GM18498 (cell line): ENCODE measurements around the gene CEP192.
"Not testable (repeated sequence)": the region's sequence is repeated elsewhere in the genome, so short reads cannot be mapped to it uniquely, and the experiment has no call there.

Experiments used
- ATAC-seq: cut with Tn5 transposase; IDR thresholded peaks from one replicate; pipeline ENCODE4 v1.9.1; 2021; ENCODE audit warnings: mild to moderate bottlenecking, moderate library complexity; ENCODE audit not compliant: unreplicated experiment

Gene CEP192

DNA sequence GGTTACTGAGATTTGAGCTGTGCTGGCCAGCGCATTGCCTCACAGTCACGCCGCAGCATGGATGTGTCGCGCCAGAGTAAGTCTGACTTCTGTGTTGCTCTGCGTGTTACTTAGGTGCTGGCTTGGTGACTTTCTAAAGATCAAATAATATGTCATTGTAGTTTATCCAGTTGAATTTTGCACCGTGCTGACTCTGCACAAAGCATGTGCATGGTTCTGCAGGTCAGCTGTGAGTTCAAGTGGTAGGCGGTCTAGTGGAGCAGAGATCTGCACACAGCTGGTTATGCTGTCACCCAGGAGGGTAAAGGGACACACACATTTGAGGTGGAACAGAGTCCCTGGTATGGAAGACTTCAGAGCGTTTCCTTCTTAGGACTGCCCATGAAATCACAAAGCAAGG is 105.1 kb downstream of the CEP192 start:
- ATAC-seq, result no peak

GRCh38 chr18:13096719-13097118 is 105.6 kb downstream of the CEP192 start:
- no peak for ATAC-seq

- ATAC-seq, result not testable (repeated sequence)
Observed at GRCh38 chr18:13098104-13098503, 106.9 kb downstream of the CEP192 start.

- ATAC-seq, result no peak
Observed at GRCh38 chr18:13099113-13099512, 108.0 kb downstream of the CEP192 start.

- ATAC-seq, result no peak
Observed at GRCh38 chr18:13100942-13101658, 109.9 kb downstream of the CEP192 start.

DNA sequence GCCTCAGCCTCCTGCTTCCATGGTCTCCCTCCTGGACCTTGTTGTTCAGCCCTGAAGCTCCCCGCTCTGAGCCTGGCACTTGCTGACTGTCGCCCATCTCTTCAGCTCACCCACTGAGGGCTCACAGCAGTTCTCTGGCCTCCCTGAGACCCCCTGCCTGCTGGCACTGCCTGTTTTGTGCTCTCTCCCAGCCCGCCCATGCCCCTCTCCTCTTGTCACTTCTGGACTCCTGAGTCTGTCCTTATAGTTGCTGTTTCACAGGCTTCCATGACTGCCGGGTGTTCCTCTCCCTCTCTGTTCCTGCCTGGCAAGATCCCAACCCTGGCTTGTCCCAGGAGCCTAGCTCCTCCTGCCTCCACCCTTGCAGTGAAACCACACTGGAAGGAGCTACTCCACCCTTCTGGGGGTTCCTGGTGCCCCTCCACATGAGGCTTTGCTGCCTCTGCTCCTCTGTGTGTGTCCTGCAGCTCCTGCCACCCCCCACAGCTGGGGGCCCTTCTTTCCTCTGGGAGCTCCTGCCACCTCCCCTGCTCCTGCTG is 110.6 kb downstream of the CEP192 start:
- no peak for ATAC-seq

DNA sequence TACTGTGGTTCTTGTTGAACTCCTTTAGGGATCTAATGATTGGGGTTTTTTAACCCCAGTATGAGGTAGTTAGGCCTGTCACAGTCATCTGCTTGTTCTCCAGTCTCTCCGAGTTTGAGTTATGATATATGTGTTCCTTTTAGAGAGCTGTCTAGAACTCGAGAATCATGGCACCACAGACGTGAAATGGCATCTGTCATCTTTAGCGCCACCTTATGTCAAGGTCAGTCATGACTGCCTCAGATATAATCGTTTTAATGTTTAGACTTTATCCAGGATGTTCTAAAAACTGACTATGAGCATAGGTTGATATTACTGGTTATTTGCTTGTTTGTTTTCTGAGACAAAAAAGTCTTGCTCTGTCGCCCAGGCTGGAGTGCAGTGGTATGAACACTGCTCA is 112.2 kb downstream of the CEP192 start:
- no peak for ATAC-seq

GRCh38 chr18:13105059-13105458 is 113.9 kb downstream of the CEP192 start:
- no peak for ATAC-seq

DNA sequence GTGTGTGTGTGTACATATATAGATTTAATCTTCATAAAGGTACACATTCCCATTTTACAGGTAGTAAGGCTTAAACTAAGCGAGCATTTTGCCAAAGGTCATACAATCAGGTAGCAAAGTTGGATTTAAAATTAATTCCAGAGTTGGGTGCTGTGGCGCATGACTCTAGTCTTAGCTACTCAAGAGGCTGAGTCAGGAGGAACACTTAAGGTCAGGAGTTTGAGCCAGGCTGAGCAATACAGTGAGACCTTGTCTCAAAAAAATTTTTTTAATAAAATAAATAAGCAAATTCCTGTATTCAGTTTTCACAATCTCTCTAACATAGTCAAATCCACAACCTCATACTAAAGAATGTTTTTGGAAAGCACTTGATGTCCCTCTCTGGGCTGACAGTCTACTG is 115.9 kb downstream of the CEP192 start:
- ATAC-seq, result no peak

- ATAC-seq, result no peak
Observed at GRCh38 chr18:13108330-13108729, 117.2 kb downstream of the CEP192 start.

- no peak for ATAC-seq
Observed at GRCh38 chr18:13110559-13110958, 119.4 kb downstream of the CEP192 start.

DNA sequence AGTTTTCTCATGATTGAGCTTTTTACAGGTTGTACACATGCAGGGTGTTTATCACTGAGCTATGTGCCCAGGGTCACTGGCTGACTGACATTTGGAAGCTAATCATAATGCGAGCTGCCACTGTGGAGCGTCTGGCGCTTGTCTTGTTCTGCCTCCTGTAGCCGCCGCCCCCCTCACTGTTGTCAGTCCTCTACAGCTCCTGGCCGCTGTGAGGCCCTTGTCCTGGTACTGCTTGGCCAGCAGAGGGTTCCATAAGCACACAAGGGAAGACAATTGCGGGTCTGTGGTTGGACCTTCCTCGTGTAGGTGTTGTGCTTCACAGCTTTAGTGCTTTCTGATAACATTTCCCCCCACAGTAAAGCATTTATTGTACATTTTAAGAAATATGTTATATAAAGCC is 121.8 kb downstream of the CEP192 start:
- ATAC-seq, result no peak

DNA sequence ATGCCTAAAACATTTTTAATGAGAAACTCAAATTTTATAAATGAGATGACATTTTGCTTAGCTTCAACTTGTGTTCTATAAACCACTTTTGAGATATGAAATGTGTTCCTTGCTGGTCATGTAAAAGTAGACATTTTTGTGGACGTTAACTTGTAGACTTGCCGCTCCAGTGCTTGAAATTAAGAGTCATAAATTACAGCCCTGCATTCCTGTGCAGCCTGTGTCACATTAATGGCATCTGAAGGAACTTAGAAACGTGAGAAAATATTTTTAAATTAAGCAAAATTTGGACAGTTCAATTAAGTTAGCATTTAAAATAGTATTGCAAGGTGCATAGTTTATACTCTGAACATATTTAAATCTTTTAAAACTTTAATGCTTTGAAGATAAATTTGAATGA is 129.1 kb downstream of the CEP192 start:
- ATAC-seq, result no peak

DNA sequence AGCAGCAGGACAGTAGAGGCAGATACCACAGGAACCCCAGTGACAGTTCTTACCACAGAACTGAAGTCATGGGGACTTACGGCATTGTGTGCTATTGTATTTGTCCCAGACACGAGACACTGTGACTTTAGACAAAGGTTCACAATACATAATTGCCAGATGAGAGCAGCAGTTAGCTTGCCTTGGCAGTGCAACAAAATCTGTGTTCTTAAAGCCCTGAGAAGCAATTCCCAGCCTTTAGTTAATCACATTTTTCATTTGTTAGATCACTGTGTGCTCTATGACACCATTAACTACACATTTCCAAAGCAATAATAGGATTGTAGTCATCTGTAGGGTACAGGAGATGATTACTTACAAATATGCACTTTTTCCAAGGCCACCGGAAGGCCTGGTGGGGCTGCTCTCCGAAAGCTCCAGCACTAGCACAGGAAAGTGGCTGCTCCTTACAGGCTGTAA is 129.8 kb downstream of the CEP192 start:
- no peak for ATAC-seq

DNA sequence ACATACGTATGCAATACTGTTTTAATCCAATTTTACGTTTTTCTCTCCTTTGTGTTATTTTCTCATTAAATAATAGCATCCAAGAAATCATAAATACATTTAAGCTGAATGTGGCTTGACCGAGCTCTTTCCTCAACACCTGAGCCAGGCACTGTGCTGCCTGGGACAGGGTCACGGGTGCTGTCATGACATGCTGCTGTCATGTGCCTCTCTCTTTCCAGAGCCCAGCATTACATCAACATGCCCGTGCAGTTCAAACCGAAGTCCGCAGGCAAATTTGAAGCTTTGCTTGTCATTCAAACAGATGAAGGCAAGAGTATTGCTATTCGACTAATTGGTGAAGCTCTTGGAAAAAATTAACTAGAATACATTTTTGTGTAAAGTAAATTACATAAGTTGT is 133.2 kb downstream of the CEP192 start:
- ATAC-seq, result no peak

DNA sequence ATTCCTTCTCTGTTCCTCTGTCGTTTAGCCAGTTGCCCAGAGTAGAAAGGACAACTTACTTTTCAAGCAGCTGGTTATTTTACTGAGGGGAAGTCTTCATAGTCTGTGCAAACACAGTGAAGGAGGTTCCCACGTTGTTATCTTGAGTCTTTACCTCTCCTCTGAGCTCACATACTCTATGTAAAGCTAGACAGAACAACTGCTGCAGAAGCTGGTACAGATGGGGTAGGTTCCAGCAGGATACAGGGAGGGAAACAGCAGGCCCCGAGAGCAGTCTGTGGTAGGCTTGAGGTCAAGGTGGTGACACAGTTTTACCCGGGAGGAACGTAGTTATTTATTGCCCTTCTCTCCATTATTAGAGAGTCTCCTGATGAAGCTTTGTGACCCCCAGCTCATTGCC is 134.0 kb downstream of the CEP192 start:
- ATAC-seq, result no peak

DNA sequence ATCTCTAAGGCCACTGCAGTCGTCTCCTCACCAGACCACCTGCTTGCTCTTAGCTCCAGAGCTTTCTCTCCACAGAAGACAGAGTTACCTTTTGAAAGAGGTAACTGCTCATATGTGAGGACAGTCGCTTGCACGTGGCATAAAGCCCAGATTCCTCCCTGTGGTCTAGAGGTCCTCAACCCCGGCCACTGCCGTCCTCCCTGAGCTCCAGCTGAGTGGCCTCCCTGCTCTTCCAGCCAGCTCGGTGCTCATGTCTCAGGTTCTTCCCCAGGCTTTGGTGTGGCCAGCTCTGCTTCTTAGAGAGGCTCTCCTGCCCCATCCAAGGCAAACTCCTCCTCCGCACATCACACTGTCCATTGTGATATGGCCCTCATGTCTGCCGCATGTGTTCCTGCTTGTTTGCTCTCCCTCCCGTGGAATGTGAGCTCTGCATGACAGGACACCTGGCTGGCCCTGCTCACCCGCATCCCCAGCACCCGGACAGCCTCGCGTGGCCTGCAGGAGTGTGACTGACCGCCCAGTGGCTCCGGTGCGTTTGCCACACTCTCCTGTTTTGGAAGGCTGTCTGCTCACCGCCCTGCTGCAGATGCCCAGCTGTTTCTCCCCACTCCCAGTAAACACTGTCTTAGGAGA is 135.9 kb downstream of the CEP192 start:
- ATAC-seq, result no peak

- no peak for ATAC-seq
Observed at GRCh38 chr18:13131283-13131682, 140.1 kb downstream of the CEP192 start.

DNA sequence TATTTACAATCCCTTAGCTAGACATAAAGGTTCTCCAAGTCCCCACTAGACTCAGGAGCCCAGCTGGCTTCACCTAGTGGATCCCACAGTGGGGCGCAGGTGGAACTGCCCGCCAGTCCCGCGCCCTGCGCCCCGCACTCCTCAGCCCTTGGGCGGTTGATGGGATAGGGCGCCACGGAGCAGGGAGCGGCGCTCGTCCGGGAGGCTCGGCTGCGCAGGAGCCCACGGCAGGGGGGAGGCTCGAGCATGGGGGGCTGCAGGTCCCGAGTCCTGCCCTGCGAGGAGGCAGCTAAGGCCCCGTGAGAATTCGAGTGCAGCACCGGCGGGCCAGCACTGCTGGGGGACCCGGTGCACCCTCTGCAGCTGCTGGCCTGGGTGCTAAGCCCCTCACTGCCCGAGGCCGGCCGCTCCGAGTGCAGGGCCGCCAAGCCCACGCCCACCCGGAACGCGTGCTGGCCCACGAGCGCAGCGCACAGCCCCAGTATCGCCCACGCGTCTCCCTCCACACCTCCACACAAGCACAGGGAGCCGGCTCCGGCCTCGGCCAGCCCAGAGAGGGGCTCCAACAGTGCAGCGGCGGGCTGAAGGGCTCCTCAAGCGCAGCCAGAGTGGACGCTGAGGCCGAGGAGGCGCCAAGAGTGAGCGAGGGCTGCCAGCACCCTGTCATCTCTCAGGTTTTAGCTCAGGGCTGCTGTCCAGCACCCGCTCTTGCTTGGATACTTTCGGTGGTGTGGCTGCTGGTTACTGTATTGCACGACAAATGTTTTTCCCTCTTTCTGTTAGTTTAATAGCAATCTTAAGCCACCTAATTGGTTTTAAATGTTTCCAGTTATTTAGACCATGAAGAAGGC is 143.6 kb downstream of the CEP192 start:
- no peak for ATAC-seq

GRCh38 chr18:13136056-13136903 is 145.1 kb downstream of the CEP192 start:
- peak; percentile 15 for ATAC-seq
